ENCODE measurements around the gene SMAD3.
A peak's percentile ranks its signal among the peaks of the same experiment; 100 is the strongest.
"Not testable (repeated sequence)": the region's sequence is repeated elsewhere in the genome, so short reads cannot be mapped to it uniquely, and the experiment has no call there.

Gene SMAD3

GRCh38 chr15:67063689-67064606 lies 1.5 kb upstream of the SMAD3 start:
- peak; percentile 63 for DNase-seq

- no peak for DNase-seq
Measured at GRCh38 chr15:67064607-67065530, 533 bp upstream of the SMAD3 start.

GRCh38 chr15:67066041-67066958 lies 898 bp downstream of the SMAD3 start:
- DNase-seq, result no peak

GRCh38 chr15:67066959-67067853 lies 1.8 kb downstream of the SMAD3 start:
- no peak for DNase-seq

- DNase-seq, result no peak
Measured at GRCh38 chr15:67067930-67068551, 2.6 kb downstream of the SMAD3 start.

- no peak for DNase-seq
Measured at GRCh38 chr15:67068710-67069400, 3.5 kb downstream of the SMAD3 start.

- no peak for DNase-seq
Measured at GRCh38 chr15:67070150-67070549, 4.7 kb downstream of the SMAD3 start.

GRCh38 chr15:67070892-67071664 lies 5.7 kb downstream of the SMAD3 start:
- no peak for DNase-seq

- no peak for DNase-seq
Measured at GRCh38 chr15:67072442-67072841, 7.0 kb downstream of the SMAD3 start.

- DNase-seq, result no peak
Measured at GRCh38 chr15:67072958-67073357, 7.6 kb downstream of the SMAD3 start.

- DNase-seq, result no peak
Measured at GRCh38 chr15:67074886-67075229, 9.5 kb downstream of the SMAD3 start.

GRCh38 chr15:67075555-67076135 lies 10.2 kb downstream of the SMAD3 start:
- DNase-seq, result not testable (repeated sequence)

GRCh38 chr15:67076147-67076843 lies 10.9 kb downstream of the SMAD3 start:
- no peak for DNase-seq

- DNase-seq, result no peak
Measured at GRCh38 chr15:67077641-67078215, 12.3 kb downstream of the SMAD3 start.

- DNase-seq, result no peak
Measured at GRCh38 chr15:67079361-67079760, 14.0 kb downstream of the SMAD3 start.

- DNase-seq, result no peak
Measured at GRCh38 chr15:67080118-67080899, 14.9 kb downstream of the SMAD3 start.

- DNase-seq, result no peak
Measured at GRCh38 chr15:67080900-67081431, 15.6 kb downstream of the SMAD3 start.

All from NCI-H510A (cell line).